ENCODE results near the gene INSL3. TPM values are rescaled to one million over a fixed set of nuclear protein-coding genes. Genes with fewer than 3 reads are reported as not detected.

The INSL3 gene
- total RNA-seq, 2 experiments from 2014 or later = 7.9 to 9.0 TPM

GRCh38 chr19:17860331-17860992, 39.1 kb upstream of the INSL3 start:
- no peak for DNase-seq
- peak overlapping the region; percentile 93 for H3K27ac Mint-ChIP-seq
- ChIA-PET CTCF (interaction anchor here (0.6 to 9.7 kb wide), 9 partner anchors 11 to 441 kb away, joined by 3 to 313 read pairs (median 11); partner anchors contain the start of genes CCDC124, JAK3, MAP1S and MVB12A), POLR2A (interaction anchor here (0.8 to 4.4 kb wide), 23 partner anchors 11 to 441 kb away, joined by 3 to 131 read pairs (median 5); partner anchors contain the start of genes CCDC124, FCHO1, JAK3 and MAP1S)
- H3K4me3 Mint-ChIP-seq = peak overlapping the region; percentile 95
- H3K9me3 Mint-ChIP-seq = no peaks in the 10 kb centered on the region
- H3K4me1 Mint-ChIP-seq = peaks cover 43% of the 10 kb centered on the region
- H3K27me3 Mint-ChIP-seq = no peaks in the 10 kb centered on the region
- H3K36me3 Mint-ChIP-seq (ENCODE audit: low read depth) = peaks cover 46% of the 10 kb centered on the region

- CTCF ChIA-PET = interaction anchor here (0.5 to 9.7 kb wide), 57 partner anchors 8 to 698 kb away, joined by 3 to 313 read pairs (median 4); partner anchors contain the start of genes CCDC124, FCHO1, JAK3 and KXD1
- Mint-ChIP-seq H3K27ac (peak within 1 kb of the TSS; percentile 93), H3K4me3 (peak within 1 kb of the TSS; percentile 95), H3K4me1 (peaks cover 42% of the 10 kb centered on the region), H3K36me3 (ENCODE audit: low read depth) (peaks cover 41% of the 10 kb centered on the region), H3K27me3 (no peaks in the 10 kb centered on the region), H3K9me3 (no peaks in the 10 kb centered on the region)
- POLR2A ChIA-PET = interaction anchor here (0.6 to 4.4 kb wide), 42 partner anchors 10 to 440 kb away, joined by 3 to 131 read pairs (median 4); partner anchors contain the start of genes ARRDC2, CCDC124, FCHO1 and JAK3
- peak; percentile 100 for DNase-seq
Measured at GRCh38 chr19:17859533-17860330, 38.4 kb upstream of the INSL3 start, which contains the start of gene RPL18A. RPL18A (plus strand) TSS chr19:17859910; CDS start chr19:17859957, 47 bp downstream.

GRCh38 chr19:17855280-17856152, 34.2 kb upstream of the INSL3 start:
- Mint-ChIP-seq H3K9me3 (no peaks in the 10 kb centered on the region), H3K27ac (no peak overlapping the region), H3K27me3 (no peaks in the 10 kb centered on the region), H3K4me3 (no peak overlapping the region), H3K36me3 (ENCODE audit: low read depth) (peaks cover 13% of the 10 kb centered on the region), H3K4me1 (peaks cover 32% of the 10 kb centered on the region)
- CTCF ChIA-PET = interaction anchor here (0.6 to 9.7 kb wide), 15 partner anchors 8 to 526 kb away, joined by 3 to 313 read pairs (median 4); partner anchors contain the start of gene CCDC124
- POLR2A ChIA-PET = interaction anchor here (0.7 to 1.9 kb wide), 6 partner anchors 8 to 77 kb away, joined by 3 to 5 read pairs (median 4); partner anchors contain the start of gene CCDC124
- DNase-seq = peak; percentile 91

- no peaks in the 10 kb centered on the region for H3K27me3 Mint-ChIP-seq
- H3K4me1 Mint-ChIP-seq = peaks cover 35% of the 10 kb centered on the region
- peaks cover 4% of the 10 kb centered on the region for H3K36me3 Mint-ChIP-seq (ENCODE audit: low read depth)
- H3K9me3 Mint-ChIP-seq = no peaks in the 10 kb centered on the region
- no peak overlapping the region for H3K27ac Mint-ChIP-seq
- POLR2A ChIA-PET = interaction anchor here (1.0 kb wide), 1 partner anchor 58 kb away, joined by 3 read pairs; no protein-coding TSS in a partner anchor
- DNase-seq = no peak
- H3K4me3 Mint-ChIP-seq = no peak overlapping the region
- CTCF ChIA-PET = interaction anchor here (0.6 to 9.7 kb wide), 5 partner anchors 78 to 357 kb away, joined by 3 to 313 read pairs (median 6); partner anchors contain the start of gene CCDC124
Measured at GRCh38 chr19:17854061-17854460, 32.7 kb upstream of the INSL3 start.

GRCh38 chr19:17848595-17849292, 27.4 kb upstream of the INSL3 start:
- CTCF ChIA-PET = interaction anchor here (4.5 to 5.3 kb wide), 2 partner anchors 11 to 46 kb away, joined by 16 to 82 read pairs; partner anchors contain the start of gene RPL18A

GRCh38 chr19:17847538-17848366, 26.4 kb upstream of the INSL3 start, which contains the start of gene JAK3:
JAK3 (minus strand) TSS chr19:17847982; CDS start chr19:17844417, 3,565 bp downstream.
- H3K4me3 Mint-ChIP-seq = peak within 1 kb of the TSS; percentile 94

More at GRCh38 chr19:17848595-17849292, 27.4 kb upstream of the INSL3 start:
- peak overlapping the region; percentile 93 for H3K27ac Mint-ChIP-seq
- peaks cover 66% of the 10 kb centered on the region for H3K4me1 Mint-ChIP-seq
- H3K27me3 Mint-ChIP-seq = no peaks in the 10 kb centered on the region
- no peak for DNase-seq
- H3K4me3 Mint-ChIP-seq = peak overlapping the region; percentile 94
- no peaks in the 10 kb centered on the region for H3K9me3 Mint-ChIP-seq
- POLR2A ChIA-PET = interaction anchor here (0.7 to 6.3 kb wide), 9 partner anchors 12 to 432 kb away, joined by 3 to 93 read pairs (median 3); partner anchors contain the start of genes CCDC124, JUND, MAP1S and RPL18A
- peaks cover 34% of the 10 kb centered on the region for H3K36me3 Mint-ChIP-seq (ENCODE audit: low read depth)

GRCh38 chr19:17846146-17846545, 24.8 kb upstream of the INSL3 start:
- POLR2A ChIA-PET = interaction anchor here (0.7 to 6.3 kb wide), 9 partner anchors 8 to 155 kb away, joined by 3 to 93 read pairs (median 12); partner anchors contain the start of genes FCHO1 and RPL18A
- peak overlapping the region; percentile 93 for H3K27ac Mint-ChIP-seq
- peak overlapping the region; percentile 94 for H3K4me3 Mint-ChIP-seq
- CTCF ChIA-PET = interaction anchor here (0.6 to 4.5 kb wide), 3 partner anchors 13 to 169 kb away, joined by 3 to 16 read pairs (median 11); partner anchors contain the start of gene RPL18A
- DNase-seq = peak; percentile 73
- peaks cover 54% of the 10 kb centered on the region for H3K36me3 Mint-ChIP-seq (ENCODE audit: low read depth)
- peaks cover 67% of the 10 kb centered on the region for H3K4me1 Mint-ChIP-seq
- no peaks in the 10 kb centered on the region for H3K9me3 Mint-ChIP-seq
- H3K27me3 Mint-ChIP-seq = no peaks in the 10 kb centered on the region

More at GRCh38 chr19:17847538-17848366, 26.4 kb upstream of the INSL3 start, which contains the start of gene JAK3:
- peaks cover 44% of the 10 kb centered on the region for H3K36me3 Mint-ChIP-seq (ENCODE audit: low read depth)
- DNase-seq = peak; percentile 91
- H3K9me3 Mint-ChIP-seq = no peaks in the 10 kb centered on the region
- H3K27ac Mint-ChIP-seq = peak within 1 kb of the TSS; percentile 93
- ChIA-PET POLR2A (interaction anchor here (0.6 to 6.3 kb wide), 22 partner anchors 8 to 428 kb away, joined by 3 to 93 read pairs (median 4); partner anchors contain the start of genes CCDC124, FCHO1, IL12RB1 and MAP1S), CTCF (interaction anchor here (0.8 to 5.3 kb wide), 5 partner anchors 8 to 85 kb away, joined by 3 to 82 read pairs (median 4); partner anchors contain the start of genes CCDC124 and RPL18A)
- H3K4me1 Mint-ChIP-seq = peaks cover 72% of the 10 kb centered on the region
- H3K27me3 Mint-ChIP-seq = no peaks in the 10 kb centered on the region

GRCh38 chr19:17843908-17844490, 22.7 kb upstream of the INSL3 start:
- Mint-ChIP-seq H3K36me3 (ENCODE audit: low read depth) (peaks cover 70% of the 10 kb centered on the region), H3K27me3 (no peaks in the 10 kb centered on the region), H3K4me3 (peak overlapping the region; percentile 94), H3K9me3 (no peaks in the 10 kb centered on the region), H3K27ac (peak overlapping the region; percentile 40), H3K4me1 (peaks cover 54% of the 10 kb centered on the region)
- ChIA-PET CTCF (no interaction called here), POLR2A (interaction anchor here (1.3 to 1.7 kb wide), 2 partner anchors 16 to 20 kb away, joined by 4 read pairs; partner anchors contain the start of gene RPL18A)
- DNase-seq = no peak

- ChIA-PET POLR2A (interaction anchor here (1.1 to 1.7 kb wide), 3 partner anchors 17 to 40 kb away, joined by 4 read pairs; partner anchors contain the start of gene RPL18A), CTCF (no interaction called here)
- Mint-ChIP-seq H3K9me3 (no peaks in the 10 kb centered on the region), H3K27ac (peak overlapping the region; percentile 40), H3K4me3 (no peak overlapping the region), H3K36me3 (ENCODE audit: low read depth) (peaks cover 75% of the 10 kb centered on the region), H3K27me3 (no peaks in the 10 kb centered on the region), H3K4me1 (peaks cover 48% of the 10 kb centered on the region)
- DNase-seq = no peak
Measured at GRCh38 chr19:17843292-17843827, 22.0 kb upstream of the INSL3 start.

Measured in activated CD4-positive, alpha-beta memory T cell treated with anti-CD3 and anti-CD28 coated beads, Interleukin-2, amount 10 ng/mL, durations not matched to agents 7 days and 5 days (primary cell).